NK-92 (cell line): ENCODE results near the gene RFX8.
"Not testable (repeated sequence)": the region's sequence is repeated elsewhere in the genome, so short reads cannot be mapped to it uniquely, and the experiment has no call there.

ENCODE experiments used
- DNase-seq: peaks from one replicate; lab custom pipeline; 2025; ENCODE audit not compliant: unreplicated experiment; lab: John Stamatoyannopoulos, UW

The RFX8 gene

DNA sequence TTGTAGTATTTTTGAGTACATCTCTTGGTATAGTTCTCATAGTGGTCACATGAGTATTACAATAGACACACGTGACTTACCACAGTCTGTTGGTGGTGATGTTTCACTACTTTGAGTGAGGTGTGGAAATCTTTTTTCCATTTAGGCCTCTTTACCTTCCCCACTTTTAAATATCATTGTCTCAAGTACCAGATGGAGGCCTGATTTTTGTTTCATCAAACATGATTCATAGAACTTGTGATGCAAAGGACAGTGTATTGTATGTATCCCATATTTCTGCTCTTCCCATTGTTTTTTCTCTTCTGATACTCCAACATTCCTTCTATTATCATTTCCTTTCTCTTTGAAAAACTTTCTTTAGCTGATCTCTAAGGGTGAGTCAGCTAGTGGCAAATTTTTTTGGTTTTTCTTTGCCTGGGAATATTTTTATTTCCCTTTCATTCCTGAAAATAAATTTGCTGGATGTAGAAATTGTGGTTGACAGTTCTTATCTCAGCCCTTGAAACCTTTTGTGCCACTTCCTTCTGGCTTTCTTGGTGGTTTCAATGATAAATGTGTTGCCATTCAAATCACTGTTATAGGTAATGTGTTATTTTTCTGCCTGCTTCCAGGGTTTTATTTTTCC lies 32.8 kb downstream of the RFX8 start:
- DNase-seq, result no peak

DNA sequence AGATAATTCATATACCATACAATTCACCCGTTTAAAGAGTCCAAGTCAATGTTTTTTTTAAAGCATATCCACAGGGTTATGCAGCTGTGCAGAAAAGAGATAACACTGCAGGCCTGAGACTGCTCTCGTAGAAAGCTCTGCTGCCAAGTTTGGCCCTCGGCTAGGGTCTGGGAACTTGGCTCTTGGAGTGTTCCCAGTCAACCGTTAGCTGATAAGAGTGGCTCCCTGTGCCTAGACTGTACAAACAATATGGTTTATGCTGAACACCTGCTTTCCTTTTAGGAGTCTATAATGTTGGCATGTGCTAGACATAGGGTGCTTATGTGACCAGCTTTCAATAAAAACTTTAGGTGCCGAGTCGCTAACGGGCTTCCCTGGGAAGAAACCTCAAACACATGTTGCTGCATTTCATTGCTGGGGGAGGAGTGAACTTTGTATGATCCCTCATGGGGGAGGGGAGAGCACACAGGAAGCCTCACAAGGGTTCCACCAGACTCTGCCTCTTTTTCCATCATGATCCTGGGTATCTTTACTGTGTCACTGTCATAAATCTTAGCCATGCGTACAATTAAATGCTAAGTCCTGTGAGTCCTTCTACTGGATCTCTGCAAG lies 34.7 kb downstream of the RFX8 start:
- DNase-seq, result no peak

DNA sequence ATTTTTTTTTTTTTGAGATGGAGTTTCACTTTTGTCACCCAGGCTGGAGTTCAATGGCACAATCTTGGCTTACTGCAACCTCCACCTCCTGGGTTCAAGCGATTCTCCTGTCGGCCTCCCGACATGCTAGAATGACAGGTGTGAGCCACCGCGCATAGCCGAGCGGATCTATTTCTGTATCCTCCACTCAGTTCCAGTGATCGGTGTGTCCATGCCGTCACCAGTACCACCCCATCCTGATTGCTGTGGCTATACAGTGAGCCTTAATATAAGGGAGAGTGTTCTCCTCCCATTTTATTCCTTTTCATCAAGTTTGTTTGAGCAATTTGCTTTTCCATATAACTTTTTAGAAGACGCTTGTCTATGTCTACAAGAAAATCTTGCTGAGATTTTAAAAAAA lies 35.2 kb downstream of the RFX8 start:
- no peak for DNase-seq

DNA sequence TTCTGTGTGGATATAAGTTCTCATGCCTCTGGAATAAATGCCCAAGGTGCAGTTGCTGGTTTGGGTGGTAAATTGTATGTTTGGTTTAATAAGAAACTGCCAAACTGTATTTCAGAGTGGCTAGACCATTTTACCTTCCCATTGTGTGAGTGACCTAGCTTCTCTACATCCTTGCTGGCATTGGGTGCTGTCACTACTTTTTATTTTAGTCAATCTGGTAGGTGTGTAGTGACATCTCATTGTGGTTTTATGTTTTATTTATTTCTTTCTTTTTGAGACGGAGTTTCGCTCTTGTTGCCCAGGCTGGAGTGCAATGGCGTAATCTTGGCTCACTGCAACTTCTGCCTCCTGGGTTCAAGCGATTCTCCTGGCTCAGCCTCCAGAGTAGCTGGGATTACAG lies 36.4 kb downstream of the RFX8 start:
- DNase-seq, result not testable (repeated sequence)

DNA sequence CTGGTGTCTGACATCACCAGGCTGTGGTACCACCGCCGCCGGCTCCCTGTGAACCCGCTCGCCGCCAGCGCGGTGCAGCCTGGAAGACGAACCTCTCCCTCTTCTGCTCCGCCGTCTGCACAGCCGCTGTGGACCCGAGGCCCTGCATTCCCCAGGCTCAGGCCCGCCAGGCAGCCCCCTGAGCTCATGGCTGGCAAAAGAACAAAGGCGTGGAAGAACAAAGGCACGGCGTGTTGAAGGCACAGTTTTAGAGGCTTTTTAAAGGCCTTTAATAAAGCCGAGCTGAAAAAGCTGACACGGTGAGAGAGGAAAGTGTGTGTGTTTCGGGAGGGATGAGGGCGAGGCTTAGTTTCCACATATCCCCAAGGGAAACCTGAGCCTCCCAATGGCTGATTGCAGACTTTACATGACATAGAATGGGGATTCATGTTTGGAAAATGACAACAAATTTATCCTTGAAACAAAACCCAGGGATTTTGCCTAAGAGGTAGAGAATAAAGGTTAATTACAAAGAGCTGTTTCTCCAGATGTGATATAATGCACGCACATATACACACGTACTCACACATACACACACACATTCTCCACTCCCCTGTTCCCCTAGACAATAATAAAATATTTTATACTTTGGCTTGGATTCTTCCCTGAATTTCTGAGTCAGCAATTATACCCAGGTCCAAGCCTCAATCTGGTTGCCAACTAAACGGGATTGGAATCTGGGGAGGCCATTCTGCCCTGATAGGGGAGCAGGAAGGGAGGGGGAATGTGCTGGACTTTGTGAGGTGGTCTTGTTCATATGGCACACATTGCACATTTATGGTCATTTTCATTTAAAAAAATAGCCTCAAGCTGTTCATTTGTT lies 39.7 kb downstream of the RFX8 start:
- DNase-seq, result no peak

DNA sequence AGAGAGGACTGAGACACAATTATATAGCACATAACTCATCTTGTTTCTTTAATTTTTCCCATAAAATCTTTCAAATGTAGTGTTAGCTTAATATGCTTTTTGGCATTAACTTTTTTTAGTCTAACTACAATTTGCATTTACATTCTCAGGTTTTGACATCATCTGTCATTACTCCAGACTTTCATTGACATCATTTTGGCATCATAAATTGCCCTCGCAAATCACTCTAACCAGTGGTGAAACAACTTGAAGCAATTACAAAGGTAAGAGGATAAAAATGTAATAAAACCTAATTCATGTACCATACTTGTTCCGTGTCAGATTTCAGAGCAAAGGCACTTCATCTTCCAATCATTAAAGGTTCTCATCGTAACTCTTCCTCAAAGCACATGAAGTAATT lies 41.4 kb downstream of the RFX8 start:
- DNase-seq, result no peak

DNA sequence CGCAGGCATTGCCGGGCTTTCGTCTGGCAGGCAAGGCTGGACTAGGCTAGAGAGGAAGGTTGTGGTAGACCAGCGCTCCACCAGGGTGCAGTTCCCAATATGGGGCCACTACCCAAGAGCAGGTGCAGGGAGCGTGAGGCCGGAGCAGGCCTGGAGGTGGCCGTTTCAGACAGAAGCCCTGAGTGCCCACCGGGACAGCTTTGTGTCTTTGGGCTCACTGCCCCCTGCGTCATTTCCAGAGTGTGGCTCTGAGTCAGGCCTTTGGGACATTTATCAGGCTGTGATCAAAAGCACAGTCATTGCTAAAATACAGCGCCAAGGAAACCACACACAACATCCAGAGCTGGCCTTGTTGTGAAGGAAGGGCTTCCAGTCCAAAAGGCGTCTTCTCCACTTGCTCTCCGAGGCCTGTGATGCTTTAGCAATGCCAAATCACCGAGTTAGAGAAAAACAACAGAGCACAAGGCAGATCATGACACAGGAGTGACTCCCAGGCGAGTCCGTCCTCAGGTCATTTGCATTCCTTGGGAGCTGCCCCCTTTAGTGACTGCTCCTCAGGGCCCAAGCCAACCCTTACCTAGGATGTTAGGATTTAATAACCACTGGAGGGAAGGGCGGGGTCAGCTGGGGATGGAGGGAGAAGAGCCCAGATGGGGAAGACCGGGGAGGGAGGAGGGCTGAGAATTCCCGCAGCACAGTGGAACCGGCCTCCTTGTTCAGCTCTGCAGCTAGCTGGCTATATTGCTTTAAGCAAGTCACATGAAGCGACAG lies 42.3 kb downstream of the RFX8 start:
- DNase-seq, result no peak

DNA sequence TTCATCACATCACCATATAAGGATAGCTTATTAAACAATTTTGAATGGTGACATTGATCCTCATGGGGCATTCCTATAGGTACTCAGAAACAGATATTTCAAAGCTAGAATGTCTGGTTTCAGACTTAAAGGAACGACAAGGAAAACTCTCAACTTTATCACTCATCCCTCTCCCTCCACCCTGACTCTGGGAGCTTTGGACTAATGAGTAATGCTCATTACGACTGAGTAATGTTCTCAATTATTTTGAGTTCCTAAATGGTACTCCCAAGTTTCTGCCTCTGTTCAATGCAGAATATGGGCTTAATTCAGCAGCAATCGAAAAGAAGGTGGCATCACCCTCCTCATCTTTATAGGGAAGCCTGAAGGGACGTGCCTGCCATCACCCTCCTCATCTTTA lies 43.4 kb downstream of the RFX8 start:
- DNase-seq, result no peak

DNA sequence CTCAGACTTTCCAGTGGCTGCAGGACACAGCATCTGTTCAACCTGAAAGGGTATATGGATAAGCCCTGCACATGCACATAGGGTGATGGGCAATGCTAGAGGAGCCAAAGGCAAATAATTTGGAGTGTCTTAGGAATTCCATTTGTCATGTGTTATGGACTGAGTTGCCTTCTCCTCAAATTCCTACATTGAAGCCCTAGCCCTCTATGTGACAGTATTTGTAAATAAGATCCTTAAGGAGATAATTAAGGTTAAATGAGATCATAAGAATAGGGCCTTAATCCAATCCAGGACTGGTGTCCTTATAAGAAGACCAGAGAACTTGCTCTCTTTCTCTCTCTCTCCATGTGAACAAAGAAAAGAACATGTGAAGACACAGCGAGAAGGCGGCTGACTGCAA lies 44.8 kb downstream of the RFX8 start:
- DNase-seq, result no peak

DNA sequence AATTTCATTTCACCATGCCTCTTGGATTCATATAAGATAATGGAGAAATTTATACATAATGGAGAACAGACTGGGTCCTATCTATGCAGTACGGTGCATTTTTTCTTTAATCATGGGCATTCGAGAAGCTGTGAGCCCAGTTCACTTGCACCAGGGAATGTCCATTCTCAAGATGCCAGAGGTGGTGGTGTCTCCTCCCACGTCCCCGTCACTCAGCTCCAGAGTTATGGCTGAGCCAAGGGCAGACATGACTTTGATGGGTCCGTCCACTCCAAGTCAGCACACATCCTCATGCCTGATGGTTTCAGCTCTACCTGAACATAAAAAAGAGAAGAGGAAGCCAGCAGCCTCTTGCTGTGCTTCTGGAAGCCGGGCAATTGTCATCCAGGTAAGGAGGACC lies 45.5 kb downstream of the RFX8 start:
- no peak for DNase-seq

DNA sequence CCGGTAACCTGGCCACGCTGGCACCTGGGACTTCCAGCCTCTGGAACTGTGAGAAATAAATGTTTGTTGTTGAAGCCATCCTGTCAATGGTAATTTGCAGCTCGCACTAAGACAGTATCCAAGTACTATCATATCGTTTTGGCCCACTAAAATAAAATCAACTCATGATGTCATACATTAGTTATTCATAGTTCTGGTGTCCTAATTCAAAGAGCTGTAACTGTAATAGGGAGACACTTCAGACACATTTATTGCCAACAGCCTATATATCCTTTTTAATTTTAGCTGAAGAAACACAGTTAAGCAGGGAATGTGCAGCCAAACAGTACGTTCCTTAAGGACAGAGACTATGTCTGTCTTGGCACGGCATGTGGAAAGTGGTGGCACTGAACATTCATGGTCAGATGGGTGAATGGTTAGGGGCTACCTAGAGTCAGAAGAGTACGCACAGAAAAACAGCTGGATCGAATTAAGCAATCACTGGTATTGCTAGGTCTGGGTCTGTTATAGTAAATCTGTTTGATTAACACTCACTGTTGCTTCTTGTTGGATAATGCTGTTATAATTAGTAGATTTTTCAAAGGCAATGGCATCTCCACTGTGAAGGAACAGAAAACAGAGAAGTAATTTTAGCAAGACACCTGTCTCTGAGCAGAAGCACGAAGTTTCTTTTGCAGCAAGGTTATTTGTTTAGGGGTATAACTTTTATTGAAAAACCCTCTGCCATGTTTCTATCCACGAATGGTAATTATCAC lies 46.3 kb downstream of the RFX8 start:
- no peak for DNase-seq

DNA sequence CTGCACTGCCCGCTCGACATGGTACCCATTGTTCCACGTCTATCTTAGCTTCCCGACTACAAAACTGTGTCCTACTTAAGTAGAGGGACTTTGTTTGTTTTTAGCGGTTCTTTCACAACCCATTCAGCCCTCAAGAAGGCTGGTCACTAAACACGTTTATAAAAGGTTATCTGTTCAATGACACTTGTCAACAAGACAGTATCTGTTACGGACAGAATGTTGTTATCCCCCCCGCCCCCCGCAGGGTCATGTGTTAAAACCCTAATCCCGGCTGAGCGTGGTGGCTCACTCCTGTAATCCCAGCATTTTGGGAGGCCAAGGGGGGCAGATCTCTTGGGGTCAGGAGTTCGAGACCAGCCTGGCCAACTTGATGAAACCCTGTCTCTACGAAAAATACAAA lies 47.2 kb downstream of the RFX8 start:
- DNase-seq, result no peak

DNA sequence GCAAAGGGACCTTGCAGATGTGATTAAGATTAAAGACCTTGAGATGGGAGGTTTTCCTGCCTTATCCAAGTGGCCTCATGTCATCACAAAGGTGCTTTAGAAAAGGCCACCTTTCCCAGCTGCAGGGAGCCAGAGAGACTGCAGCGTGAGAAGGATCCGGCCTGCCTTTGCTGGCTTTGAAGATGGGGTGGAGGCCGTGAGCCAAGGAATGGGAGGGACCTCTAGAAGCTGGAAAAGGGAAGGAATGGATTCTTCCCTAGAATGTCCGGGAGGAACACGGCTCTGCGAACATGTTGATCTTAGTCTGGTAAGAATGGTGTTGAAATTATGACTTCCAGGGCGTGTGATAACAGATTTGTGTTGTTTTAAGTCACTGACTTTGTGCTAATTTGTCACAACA lies 47.7 kb downstream of the RFX8 start:
- no peak for DNase-seq

DNA sequence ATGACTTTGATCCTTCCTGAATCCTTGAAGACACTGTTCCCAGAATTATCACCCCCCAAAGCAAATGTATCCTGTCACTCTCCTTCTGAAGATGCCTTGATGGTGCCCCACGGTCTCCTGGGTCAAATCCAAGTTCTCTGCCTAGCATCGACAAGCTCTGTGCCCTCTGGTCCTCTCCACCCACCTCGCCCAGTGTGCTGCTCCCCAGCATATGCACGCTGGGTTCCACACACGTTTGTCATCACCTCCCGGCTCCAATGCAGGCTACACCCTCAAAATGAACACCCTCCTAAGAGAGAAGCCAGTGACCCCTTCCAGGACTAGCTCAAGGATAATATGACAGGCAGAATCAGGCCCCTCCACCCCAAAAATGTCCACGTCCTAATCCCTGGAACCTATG lies 48.1 kb downstream of the RFX8 start:
- no peak for DNase-seq

DNA sequence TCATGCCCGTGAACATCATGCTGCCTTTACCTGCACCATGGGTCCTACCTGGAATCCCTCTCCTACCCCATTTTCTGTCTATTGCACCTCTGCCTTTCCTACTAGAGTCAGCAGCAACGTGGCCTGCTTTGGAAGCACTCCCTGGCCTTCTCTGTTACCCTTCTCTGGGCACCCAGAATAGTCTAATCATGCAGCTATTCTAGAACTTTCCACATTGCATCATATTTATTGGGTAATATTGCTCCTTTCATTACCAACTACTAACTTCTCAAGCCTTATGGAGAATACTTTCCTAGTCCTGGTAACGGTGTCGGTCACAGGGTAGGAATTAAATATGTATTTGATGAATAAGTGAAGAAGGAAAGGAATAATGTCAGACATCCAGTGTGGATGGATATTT lies 54.3 kb downstream of the RFX8 start:
- no peak for DNase-seq

DNA sequence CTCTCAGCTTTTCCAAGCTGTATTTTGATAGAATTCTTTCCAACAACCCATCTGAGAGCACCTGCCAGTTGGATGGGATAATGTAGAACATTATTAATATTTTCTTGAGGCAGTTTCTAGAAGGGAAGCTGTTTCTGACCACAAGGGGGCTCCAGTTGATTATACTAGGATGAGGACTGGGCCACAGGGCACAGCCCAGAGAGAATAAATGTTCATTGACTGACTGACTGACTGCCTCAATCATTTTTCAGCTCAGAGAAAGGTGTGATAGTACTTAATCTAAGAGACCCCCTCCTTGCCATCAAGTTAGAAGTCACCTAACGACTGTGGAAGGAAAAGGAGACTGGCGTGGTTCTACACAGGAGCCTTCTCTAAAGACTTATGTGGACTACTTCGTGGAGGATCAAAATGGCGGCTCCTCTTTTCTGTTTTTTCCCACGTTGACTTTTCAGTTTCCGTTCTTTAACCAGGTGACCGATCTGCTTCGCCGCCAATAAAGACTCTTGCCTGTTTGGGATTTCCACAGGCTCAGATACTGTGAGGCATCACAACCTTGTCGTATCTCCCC lies 55.7 kb downstream of the RFX8 start:
- DNase-seq, result no peak

DNA sequence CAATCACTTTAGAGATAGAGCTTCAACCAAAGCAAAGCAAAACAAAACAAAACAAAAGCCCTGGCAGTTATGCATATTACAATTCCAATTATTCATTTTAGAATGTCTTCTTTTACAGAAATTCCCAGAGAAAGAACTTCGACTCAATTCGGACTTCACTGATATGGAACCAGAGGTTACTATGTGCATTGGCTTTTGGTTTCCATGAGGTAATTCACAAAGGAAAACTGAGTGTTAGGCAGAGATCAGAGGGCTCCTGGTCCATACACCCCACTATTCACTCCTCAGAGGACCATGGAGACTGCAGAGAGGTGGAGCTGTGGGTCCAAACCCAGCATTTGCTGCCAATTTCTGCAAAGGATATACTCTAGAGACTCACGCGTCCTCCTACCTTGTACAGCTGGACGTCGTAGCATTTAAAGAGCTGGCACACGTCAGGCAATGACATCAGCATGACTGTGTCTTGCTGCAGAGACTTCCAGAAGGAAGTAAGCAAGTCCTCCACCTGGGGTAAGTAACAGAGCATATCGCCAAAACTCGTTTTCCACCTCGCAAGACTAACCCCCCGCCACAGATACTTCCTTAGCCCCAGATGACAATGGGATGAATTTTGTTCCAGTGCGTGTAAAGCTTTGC lies 56.3 kb downstream of the RFX8 start:
- no peak for DNase-seq

DNA sequence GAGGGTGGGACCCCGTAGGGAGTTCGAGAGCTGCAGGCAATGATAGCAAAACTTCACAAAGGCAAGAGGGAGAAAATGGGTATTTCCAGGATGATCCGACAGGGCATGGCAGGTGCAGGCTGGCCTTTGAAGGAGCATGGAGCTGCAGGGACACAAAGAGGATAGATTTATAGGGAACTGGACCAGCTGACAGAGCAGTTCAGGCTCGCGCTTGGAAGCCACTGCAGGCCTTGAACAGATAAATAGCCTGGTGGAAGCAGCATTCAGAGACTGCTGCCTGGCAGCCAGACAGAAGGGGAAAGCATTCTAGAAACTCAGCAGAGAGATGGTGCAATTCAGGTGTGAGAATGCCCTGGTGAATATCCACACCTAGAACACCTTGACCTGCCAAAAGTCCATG lies 58.3 kb downstream of the RFX8 start:
- DNase-seq, result no peak

DNA sequence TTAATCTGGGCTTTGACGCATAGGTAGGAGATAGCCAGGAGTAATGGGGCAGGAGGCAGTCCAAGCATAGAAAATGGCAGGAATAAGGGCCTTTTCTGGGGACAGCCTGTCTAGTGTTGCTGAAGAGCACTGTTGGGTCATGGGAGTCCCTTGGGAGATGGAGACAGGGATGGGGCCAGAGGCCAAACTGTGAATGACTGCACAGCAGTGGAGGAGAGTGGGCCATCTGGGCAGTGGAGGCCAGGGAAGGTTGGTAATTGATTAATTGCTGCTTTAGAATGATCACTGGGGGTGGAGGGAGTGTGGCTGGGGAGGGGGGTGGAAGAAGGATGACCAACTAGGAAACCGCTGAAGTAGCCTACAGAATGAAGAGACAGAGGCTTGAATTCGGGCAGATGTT lies 59.0 kb downstream of the RFX8 start:
- no peak for DNase-seq

DNA sequence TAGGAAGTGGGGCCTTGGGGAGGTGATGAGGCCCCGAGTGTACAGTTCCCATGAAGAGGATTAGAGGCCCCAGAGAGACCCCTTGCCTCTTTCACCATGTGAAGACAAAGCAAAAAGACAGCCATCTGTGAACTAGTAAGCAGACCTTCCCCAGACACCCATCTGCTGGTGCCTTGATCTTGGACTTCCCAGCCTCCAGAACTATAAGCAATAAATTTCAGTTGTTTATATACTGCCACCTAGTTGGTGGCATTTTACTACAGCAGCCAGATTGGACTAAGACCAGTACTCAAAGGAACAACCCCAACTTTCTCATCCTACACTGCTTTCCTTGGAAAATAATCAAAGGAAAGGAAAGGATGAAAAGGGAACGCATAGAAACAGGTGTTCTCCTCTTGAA lies 59.7 kb downstream of the RFX8 start:
- no peak for DNase-seq
